A549 (cell line): Measurements from ENCODE around the gene RNF152.

Source experiments
- CEBPB ChIP-seq, 2 experiments: fragments of >200 bp in 1 of 2; sonication (Bioruptor Twin) in 1 of 2; formaldehyde crosslinking in 1 of 2; IDR thresholded peaks; 2 replicates each; pipeline ENCODE4 v1.6.1; 2012 to 2016
- ESRRA ChIP-seq: fragments of 150-350 bp; IDR thresholded peaks from 2 replicates; pipeline ENCODE4 v1.6.1; 2014; ENCODE audit warnings: mild to moderate bottlenecking, low read length, borderline replicate concordance
- JUNB ChIP-seq: fragments of >200 bp; sonication (Bioruptor Twin); formaldehyde crosslinking; IDR thresholded peaks from 2 replicates; pipeline ENCODE4 v1.6.1; 2016
- MAFK ChIP-seq: fragments of 450-650 bp; IDR thresholded peaks from 2 replicates; pipeline ENCODE4 v1.6.1; 2014; ENCODE audit not compliant: partially characterized antibody
- NPAS2 ChIP-seq: fragments of 250-450 bp; sonication (Bioruptor Pico); IDR thresholded peaks from 2 replicates; pipeline ENCODE4 v1.8.0; 2022; ENCODE audit warnings: mild to moderate bottlenecking, moderate library complexity, borderline replicate concordance
- POLR2A ChIP-seq: IDR thresholded peaks from 2 replicates; pipeline ENCODE4 v1.6.1; 2012; ENCODE audit warnings: mild to moderate bottlenecking, low read length
- RCOR1 ChIP-seq: fragments of 150-350 bp; IDR thresholded peaks from 2 replicates; pipeline ENCODE4 v1.6.1; 2014; ENCODE audit warnings: antibody characterized with exemption, low read length, low read depth
- TF ChIP-seq, protein P1 (sequence below): fragments of >200 bp; sonication (Bioruptor Twin); formaldehyde crosslinking; IDR thresholded peaks from 3 replicates; pipeline ENCODE4 v1.5.1; 2016
- TF ChIP-seq, protein P2 (sequence below): IDR thresholded peaks from 2 replicates; pipeline ENCODE4 v1.6.1; 2012; ENCODE audit warnings: low read depth, borderline replicate concordance
- TF ChIP-seq, protein P3 (sequence below): IDR thresholded peaks from 2 replicates; pipeline ENCODE4 v1.6.1; 2012
- TF ChIP-seq, protein P4 (sequence below): fragments of 200-600 bp; sonication (generic); IDR thresholded peaks from 2 replicates; pipeline ENCODE4 v1.6.1; 2016; ENCODE audit warnings: antibody characterized with exemption, mild to moderate bottlenecking, moderate library complexity

DNA sequence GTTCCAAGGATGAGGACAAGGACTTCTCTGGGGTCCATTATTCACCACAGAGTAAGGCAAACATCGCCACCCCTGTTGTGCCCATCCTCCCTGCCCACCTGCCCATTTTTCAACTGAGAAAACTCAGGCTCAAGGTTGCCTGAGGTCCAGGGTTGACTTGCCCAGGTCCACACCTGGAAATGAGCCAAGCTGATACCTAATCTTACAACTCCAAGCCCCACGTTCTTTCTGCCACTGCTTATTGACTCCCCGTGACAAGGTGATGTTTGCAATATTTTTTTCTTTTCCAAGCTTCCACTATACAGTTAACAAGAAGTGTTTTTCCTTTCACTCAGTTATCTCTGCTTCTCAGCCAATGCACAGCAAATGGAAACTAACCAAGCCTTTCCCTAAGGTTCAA, 39.0 kb downstream of the RNF152 start:
- TF ChIP-seq, protein P1, sequence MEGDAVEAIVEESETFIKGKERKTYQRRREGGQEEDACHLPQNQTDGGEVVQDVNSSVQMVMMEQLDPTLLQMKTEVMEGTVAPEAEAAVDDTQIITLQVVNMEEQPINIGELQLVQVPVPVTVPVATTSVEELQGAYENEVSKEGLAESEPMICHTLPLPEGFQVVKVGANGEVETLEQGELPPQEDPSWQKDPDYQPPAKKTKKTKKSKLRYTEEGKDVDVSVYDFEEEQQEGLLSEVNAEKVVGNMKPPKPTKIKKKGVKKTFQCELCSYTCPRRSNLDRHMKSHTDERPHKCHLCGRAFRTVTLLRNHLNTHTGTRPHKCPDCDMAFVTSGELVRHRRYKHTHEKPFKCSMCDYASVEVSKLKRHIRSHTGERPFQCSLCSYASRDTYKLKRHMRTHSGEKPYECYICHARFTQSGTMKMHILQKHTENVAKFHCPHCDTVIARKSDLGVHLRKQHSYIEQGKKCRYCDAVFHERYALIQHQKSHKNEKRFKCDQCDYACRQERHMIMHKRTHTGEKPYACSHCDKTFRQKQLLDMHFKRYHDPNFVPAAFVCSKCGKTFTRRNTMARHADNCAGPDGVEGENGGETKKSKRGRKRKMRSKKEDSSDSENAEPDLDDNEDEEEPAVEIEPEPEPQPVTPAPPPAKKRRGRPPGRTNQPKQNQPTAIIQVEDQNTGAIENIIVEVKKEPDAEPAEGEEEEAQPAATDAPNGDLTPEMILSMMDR: no peak
- TF ChIP-seq ESRRA (no peak), NPAS2 (CRISPR knock-in tag) (no peak), CEBPB (IDR thresholded peaks at IDR 0.05) (no peak), RCOR1 (no peak), JUNB (no peak), POLR2A (no peak), MAFK (no peak)
- TF ChIP-seq, protein P2, sequence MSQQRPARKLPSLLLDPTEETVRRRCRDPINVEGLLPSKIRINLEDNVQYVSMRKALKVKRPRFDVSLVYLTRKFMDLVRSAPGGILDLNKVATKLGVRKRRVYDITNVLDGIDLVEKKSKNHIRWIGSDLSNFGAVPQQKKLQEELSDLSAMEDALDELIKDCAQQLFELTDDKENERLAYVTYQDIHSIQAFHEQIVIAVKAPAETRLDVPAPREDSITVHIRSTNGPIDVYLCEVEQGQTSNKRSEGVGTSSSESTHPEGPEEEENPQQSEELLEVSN: no peak
- TF ChIP-seq, protein P3, sequence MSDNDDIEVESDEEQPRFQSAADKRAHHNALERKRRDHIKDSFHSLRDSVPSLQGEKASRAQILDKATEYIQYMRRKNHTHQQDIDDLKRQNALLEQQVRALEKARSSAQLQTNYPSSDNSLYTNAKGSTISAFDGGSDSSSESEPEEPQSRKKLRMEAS: no peak
- TF ChIP-seq, protein P4, sequence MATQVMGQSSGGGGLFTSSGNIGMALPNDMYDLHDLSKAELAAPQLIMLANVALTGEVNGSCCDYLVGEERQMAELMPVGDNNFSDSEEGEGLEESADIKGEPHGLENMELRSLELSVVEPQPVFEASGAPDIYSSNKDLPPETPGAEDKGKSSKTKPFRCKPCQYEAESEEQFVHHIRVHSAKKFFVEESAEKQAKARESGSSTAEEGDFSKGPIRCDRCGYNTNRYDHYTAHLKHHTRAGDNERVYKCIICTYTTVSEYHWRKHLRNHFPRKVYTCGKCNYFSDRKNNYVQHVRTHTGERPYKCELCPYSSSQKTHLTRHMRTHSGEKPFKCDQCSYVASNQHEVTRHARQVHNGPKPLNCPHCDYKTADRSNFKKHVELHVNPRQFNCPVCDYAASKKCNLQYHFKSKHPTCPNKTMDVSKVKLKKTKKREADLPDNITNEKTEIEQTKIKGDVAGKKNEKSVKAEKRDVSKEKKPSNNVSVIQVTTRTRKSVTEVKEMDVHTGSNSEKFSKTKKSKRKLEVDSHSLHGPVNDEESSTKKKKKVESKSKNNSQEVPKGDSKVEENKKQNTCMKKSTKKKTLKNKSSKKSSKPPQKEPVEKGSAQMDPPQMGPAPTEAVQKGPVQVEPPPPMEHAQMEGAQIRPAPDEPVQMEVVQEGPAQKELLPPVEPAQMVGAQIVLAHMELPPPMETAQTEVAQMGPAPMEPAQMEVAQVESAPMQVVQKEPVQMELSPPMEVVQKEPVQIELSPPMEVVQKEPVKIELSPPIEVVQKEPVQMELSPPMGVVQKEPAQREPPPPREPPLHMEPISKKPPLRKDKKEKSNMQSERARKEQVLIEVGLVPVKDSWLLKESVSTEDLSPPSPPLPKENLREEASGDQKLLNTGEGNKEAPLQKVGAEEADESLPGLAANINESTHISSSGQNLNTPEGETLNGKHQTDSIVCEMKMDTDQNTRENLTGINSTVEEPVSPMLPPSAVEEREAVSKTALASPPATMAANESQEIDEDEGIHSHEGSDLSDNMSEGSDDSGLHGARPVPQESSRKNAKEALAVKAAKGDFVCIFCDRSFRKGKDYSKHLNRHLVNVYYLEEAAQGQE: no peak
